Measurements from ENCODE around the gene TEX26.

TEX26 gene

GRCh38 chr13:30934803-30935202 lies 2.3 kb downstream of the TEX26 start:
- H3K4me1 ChIP-seq (ENCODE audit: control insufficient read depth, insufficient read depth, low read length), result no peaks in the 10 kb centered on the region
- H3K27ac ChIP-seq (ENCODE audit: low read length), result no peak overlapping the region
- no peak for DNase-seq (ENCODE audit: low read depth, low spot score)
- H3K27me3 ChIP-seq (ENCODE audit: control insufficient read depth, insufficient read depth, low read length), result peaks cover 2% of the 10 kb centered on the region; the same call in 1 of the 2 replicates
- WGBS (ENCODE audit: insufficient coverage, insufficient read length), result no CpG with 5 or more reads among the region's 3 CpGs
- no peaks in the 10 kb centered on the region for H3K36me3 ChIP-seq (ENCODE audit: control insufficient read depth, insufficient read depth, low read length)
- H3K4me3 ChIP-seq (ENCODE audit: low read length), result no peak overlapping the region
- no peaks in the 10 kb centered on the region; the same call in 1 of the 2 replicates for H3K9me3 ChIP-seq (ENCODE audit: control insufficient read depth, insufficient read depth, low read length)

DNA sequence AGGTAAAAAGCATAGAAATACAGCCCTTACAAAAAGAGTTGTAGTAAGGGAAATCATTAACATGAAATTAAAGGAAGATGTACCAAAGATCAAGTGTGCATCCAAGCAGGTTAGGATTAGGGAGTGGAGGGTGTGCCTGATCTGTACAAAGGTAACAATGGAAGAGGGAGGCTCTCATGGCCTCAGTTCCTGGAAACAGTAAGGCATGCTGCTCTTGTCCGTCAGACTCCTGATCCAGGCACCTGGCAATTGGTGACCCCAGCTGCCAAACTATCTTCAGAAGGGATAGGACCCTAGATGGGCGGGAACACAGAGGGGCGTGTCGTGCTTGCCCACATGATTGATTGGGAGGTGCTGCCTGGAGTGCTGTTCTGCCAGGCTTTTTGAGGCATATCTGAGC lies 4.5 kb downstream of the TEX26 start:
- Histone ChIP-seq H3K27me3 (ENCODE audit: control insufficient read depth, insufficient read depth, low read length) (peaks cover 2% of the 10 kb centered on the region; the same call in 1 of the 2 replicates), H3K4me1 (ENCODE audit: control insufficient read depth, insufficient read depth, low read length) (no peaks in the 10 kb centered on the region), H3K27ac (ENCODE audit: low read length) (no peak overlapping the region), H3K9me3 (ENCODE audit: control insufficient read depth, insufficient read depth, low read length) (no peaks in the 10 kb centered on the region; the same call in 1 of the 2 replicates), H3K36me3 (ENCODE audit: control insufficient read depth, insufficient read depth, low read length) (no peaks in the 10 kb centered on the region), H3K4me3 (ENCODE audit: low read length) (no peak overlapping the region)
- no peak for DNase-seq (ENCODE audit: low read depth, low spot score)
- WGBS (ENCODE audit: insufficient coverage, insufficient read length), result no CpG with 5 or more reads among the region's 4 CpGs

- no peaks in the 10 kb centered on the region for H3K4me1 ChIP-seq (ENCODE audit: control insufficient read depth, insufficient read depth, low read length)
- H3K9me3 ChIP-seq (ENCODE audit: control insufficient read depth, insufficient read depth, low read length), result no peaks in the 10 kb centered on the region
- WGBS (ENCODE audit: insufficient coverage, insufficient read length), result no CpG with 5 or more reads among the region's 3 CpGs
- no peaks in the 10 kb centered on the region for H3K27me3 ChIP-seq (ENCODE audit: control insufficient read depth, insufficient read depth, low read length)
- DNase-seq (ENCODE audit: low read depth, low spot score), result no peak
- H3K27ac ChIP-seq (ENCODE audit: low read length), result no peak overlapping the region
- H3K4me3 ChIP-seq (ENCODE audit: low read length), result no peak overlapping the region
- H3K36me3 ChIP-seq (ENCODE audit: control insufficient read depth, insufficient read depth, low read length), result no peaks in the 10 kb centered on the region
These were observed 11.4 kb downstream of the TEX26 start for GRCh38 chr13:30943881-30944280.

DNA sequence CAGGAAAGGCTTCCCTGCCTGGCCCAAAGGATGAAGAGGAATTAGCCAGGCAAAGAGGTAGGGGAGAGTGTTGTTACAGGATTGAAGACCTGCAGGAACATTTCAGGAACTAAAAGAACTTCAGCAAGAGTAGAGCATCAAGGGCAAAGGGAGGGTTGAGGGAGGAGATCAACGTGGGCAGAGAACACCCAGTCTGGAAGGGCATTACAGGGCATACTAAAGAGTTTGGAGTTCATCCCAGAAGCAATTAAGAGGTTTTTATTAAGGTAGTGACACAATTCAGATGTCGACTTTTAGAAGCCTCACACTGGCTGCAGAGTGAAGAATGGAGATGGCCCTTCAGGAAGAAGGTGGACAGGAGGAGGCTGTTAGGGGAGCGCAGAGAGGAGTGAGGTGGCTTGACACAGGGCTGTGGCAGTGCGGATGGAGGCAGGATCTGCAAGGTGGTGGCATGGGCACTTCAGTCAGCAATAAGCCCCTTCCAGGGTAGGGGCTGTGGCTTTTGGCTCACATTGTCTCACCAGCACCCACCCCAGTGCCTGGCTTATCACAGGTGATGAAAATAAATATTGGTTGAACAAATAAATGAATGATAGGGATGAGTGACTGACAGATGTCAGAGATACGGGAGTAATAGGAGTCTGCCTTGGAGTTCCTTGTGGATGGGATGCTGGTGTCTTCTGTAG lies 24.9 kb downstream of the TEX26 start:
- H3K4me1 ChIP-seq (ENCODE audit: control insufficient read depth, insufficient read depth, low read length), result no peaks in the 10 kb centered on the region
- no peaks in the 10 kb centered on the region; the same call in 1 of the 2 replicates for H3K27me3 ChIP-seq (ENCODE audit: control insufficient read depth, insufficient read depth, low read length)
- no CpG with 5 or more reads among the region's 5 CpGs for whole genome bisulfite sequencing (ENCODE audit: insufficient coverage, insufficient read length)
- no peak overlapping the region for H3K27ac ChIP-seq (ENCODE audit: low read length)
- H3K4me3 ChIP-seq (ENCODE audit: low read length), result no peak overlapping the region
- no peaks in the 10 kb centered on the region for H3K36me3 ChIP-seq (ENCODE audit: control insufficient read depth, insufficient read depth, low read length)
- no peaks in the 10 kb centered on the region for H3K9me3 ChIP-seq (ENCODE audit: control insufficient read depth, insufficient read depth, low read length)
- DNase-seq (ENCODE audit: low read depth, low spot score), result no peak

GRCh38 chr13:30959678-30960077 lies 27.2 kb downstream of the TEX26 start:
- DNase-seq (ENCODE audit: low read depth, low spot score), result no peak
- H3K4me3 ChIP-seq (ENCODE audit: low read length), result no peak overlapping the region
- H3K9me3 ChIP-seq (ENCODE audit: control insufficient read depth, insufficient read depth, low read length), result no peaks in the 10 kb centered on the region
- no peak overlapping the region for H3K27ac ChIP-seq (ENCODE audit: low read length)
- H3K27me3 ChIP-seq (ENCODE audit: control insufficient read depth, insufficient read depth, low read length), result no peaks in the 10 kb centered on the region; the same call in 1 of the 2 replicates
- H3K36me3 ChIP-seq (ENCODE audit: control insufficient read depth, insufficient read depth, low read length), result no peaks in the 10 kb centered on the region
- WGBS (ENCODE audit: insufficient coverage, insufficient read length), result no CpG with 5 or more reads among the region's 1 CpG
- no peaks in the 10 kb centered on the region for H3K4me1 ChIP-seq (ENCODE audit: control insufficient read depth, insufficient read depth, low read length)

DNA sequence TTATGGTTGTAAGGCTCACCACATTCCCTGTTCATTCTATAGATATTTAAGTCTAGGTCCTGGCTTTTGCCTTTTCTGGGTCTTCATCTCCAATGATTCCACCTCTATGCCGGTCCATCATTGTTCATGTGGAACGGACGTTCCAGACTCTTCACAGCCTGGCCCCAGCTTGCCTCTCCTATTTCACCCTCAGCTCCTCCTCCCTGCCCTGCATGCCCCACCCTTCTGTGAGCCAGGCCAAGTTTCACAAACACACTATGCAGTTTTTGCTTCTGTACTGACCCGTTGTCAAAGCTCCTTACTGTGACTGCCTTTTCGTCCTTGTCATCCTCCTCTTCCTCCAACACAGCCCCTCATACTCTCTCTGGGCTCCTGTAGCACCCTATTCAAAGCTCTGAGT lies 31.3 kb downstream of the TEX26 start:
- Histone ChIP-seq H3K27ac (ENCODE audit: low read length) (no peak overlapping the region), H3K4me1 (ENCODE audit: control insufficient read depth, insufficient read depth, low read length) (no peaks in the 10 kb centered on the region), H3K36me3 (ENCODE audit: control insufficient read depth, insufficient read depth, low read length) (no peaks in the 10 kb centered on the region), H3K4me3 (ENCODE audit: low read length) (no peak overlapping the region), H3K9me3 (ENCODE audit: control insufficient read depth, insufficient read depth, low read length) (peaks cover 3% of the 10 kb centered on the region), H3K27me3 (ENCODE audit: control insufficient read depth, insufficient read depth, low read length) (no peaks in the 10 kb centered on the region; the same call in 1 of the 2 replicates)
- no CpG with 5 or more reads among the region's 5 CpGs for WGBS (ENCODE audit: insufficient coverage, insufficient read length)
- no peak for DNase-seq (ENCODE audit: low read depth, low spot score)

DNA sequence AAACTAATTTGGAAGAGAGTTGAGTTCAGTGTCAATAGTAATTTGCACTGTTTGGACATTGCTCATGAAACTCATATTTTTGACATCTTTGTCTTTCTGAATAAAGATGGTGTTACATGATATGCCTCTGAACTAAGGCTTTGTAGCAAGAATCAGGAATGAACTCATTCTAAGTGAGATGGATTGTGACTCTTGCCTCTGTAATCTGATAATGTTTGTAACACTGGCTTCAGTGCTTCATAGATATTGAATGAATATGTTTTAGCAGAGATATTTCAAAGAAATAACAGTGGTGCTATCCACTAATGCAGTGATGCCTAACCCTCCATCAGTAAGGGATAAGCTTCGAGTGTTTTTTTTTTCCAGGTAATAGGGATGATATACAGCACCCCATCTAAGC lies 32.9 kb downstream of the TEX26 start:
- Histone ChIP-seq H3K4me3 (ENCODE audit: low read length) (no peak overlapping the region), H3K36me3 (ENCODE audit: control insufficient read depth, insufficient read depth, low read length) (no peaks in the 10 kb centered on the region), H3K27ac (ENCODE audit: low read length) (no peak overlapping the region), H3K9me3 (ENCODE audit: control insufficient read depth, insufficient read depth, low read length) (peaks cover 3% of the 10 kb centered on the region), H3K4me1 (ENCODE audit: control insufficient read depth, insufficient read depth, low read length) (no peaks in the 10 kb centered on the region), H3K27me3 (ENCODE audit: control insufficient read depth, insufficient read depth, low read length) (no peaks in the 10 kb centered on the region; the same call in 1 of the 2 replicates)
- no CpG with 5 or more reads among the region's 1 CpG for WGBS (ENCODE audit: insufficient coverage, insufficient read length)
- DNase-seq (ENCODE audit: low read depth, low spot score), result no peak

GRCh38 chr13:30966101-30966500 lies 33.6 kb downstream of the TEX26 start:
- peaks cover 3% of the 10 kb centered on the region for H3K9me3 ChIP-seq (ENCODE audit: control insufficient read depth, insufficient read depth, low read length)
- H3K27me3 ChIP-seq (ENCODE audit: control insufficient read depth, insufficient read depth, low read length), result no peaks in the 10 kb centered on the region; the same call in 1 of the 2 replicates
- no peaks in the 10 kb centered on the region for H3K36me3 ChIP-seq (ENCODE audit: control insufficient read depth, insufficient read depth, low read length)
- WGBS (ENCODE audit: insufficient coverage, insufficient read length), result no CpG with 5 or more reads among the region's 3 CpGs
- H3K4me3 ChIP-seq (ENCODE audit: low read length), result no peak overlapping the region
- H3K4me1 ChIP-seq (ENCODE audit: control insufficient read depth, insufficient read depth, low read length), result no peaks in the 10 kb centered on the region
- no peak overlapping the region for H3K27ac ChIP-seq (ENCODE audit: low read length)
- DNase-seq (ENCODE audit: low read depth, low spot score), result no peak

DNA sequence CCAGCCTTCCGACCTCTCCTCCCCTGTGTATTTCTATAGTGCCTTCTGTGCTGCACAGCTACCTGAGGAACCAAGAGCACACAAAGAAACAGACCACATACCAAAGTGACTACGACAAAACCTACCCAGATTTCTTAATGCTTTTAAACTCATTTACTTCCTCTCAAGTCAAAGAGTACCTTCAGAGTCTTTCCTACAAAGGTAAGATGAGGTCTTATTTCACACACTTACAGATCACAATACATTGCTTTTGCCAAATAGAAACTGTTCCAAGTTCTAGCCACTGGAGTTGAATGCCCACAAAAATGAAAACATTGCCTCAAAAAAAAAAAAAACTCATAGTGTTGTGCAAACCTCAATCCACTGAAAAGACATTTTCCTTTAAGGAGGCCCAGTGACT lies 36.4 kb downstream of the TEX26 start:
- Histone ChIP-seq H3K9me3 (ENCODE audit: control insufficient read depth, insufficient read depth, low read length) (peaks cover 3% of the 10 kb centered on the region), H3K4me1 (ENCODE audit: control insufficient read depth, insufficient read depth, low read length) (no peaks in the 10 kb centered on the region), H3K36me3 (ENCODE audit: control insufficient read depth, insufficient read depth, low read length) (no peaks in the 10 kb centered on the region), H3K27ac (ENCODE audit: low read length) (no peak overlapping the region), H3K27me3 (ENCODE audit: control insufficient read depth, insufficient read depth, low read length) (no peaks in the 10 kb centered on the region), H3K4me3 (ENCODE audit: low read length) (no peak overlapping the region)
- WGBS (ENCODE audit: insufficient coverage, insufficient read length), result no CpG with 5 or more reads among the region's 2 CpGs
- DNase-seq (ENCODE audit: low read depth, low spot score), result no peak

DNA sequence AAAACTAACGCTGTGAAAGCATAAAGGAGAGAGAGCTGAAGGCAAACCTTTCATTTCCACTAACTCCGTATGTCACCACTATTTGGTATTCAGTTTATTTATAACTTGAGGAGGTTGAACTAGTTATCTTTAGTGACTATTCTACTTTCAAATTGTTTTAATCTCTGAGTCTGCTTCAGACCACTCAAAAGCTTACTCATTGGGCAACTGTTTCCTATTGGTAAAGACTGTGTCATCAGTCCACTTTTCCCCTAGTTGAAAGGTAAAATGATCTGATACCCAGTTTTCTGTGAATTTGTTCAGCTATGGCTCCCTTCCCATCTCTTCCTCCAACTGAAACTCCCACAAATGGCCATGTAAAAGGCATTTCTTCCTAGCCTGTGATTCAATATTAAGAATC lies 39.1 kb downstream of the TEX26 start:
- DNase-seq (ENCODE audit: low read depth, low spot score), result no peak
- H3K27me3 ChIP-seq (ENCODE audit: control insufficient read depth, insufficient read depth, low read length), result no peaks in the 10 kb centered on the region
- no CpG with 5 or more reads among the region's 2 CpGs for WGBS (ENCODE audit: insufficient coverage, insufficient read length)

GRCh38 chr13:30972888-30973377 lies 40.5 kb downstream of the TEX26 start:
- no peak overlapping the region for H3K4me3 ChIP-seq (ENCODE audit: low read length)
- no peak overlapping the region for H3K27ac ChIP-seq (ENCODE audit: low read length)
- WGBS (ENCODE audit: insufficient coverage, insufficient read length), result no CpG with 5 or more reads among the region's 1 CpG

More for the DNA sequence above, 39.1 kb downstream of the TEX26 start:
- Histone ChIP-seq H3K4me1 (ENCODE audit: control insufficient read depth, insufficient read depth, low read length) (no peaks in the 10 kb centered on the region), H3K36me3 (ENCODE audit: control insufficient read depth, insufficient read depth, low read length) (no peaks in the 10 kb centered on the region), H3K4me3 (ENCODE audit: low read length) (no peak overlapping the region), H3K9me3 (ENCODE audit: control insufficient read depth, insufficient read depth, low read length) (peaks cover 3% of the 10 kb centered on the region), H3K27ac (ENCODE audit: low read length) (no peak overlapping the region)

More at GRCh38 chr13:30972888-30973377, 40.5 kb downstream of the TEX26 start:
- H3K4me1 ChIP-seq (ENCODE audit: control insufficient read depth, insufficient read depth, low read length), result no peaks in the 10 kb centered on the region
- DNase-seq (ENCODE audit: low read depth, low spot score), result no peak
- no peaks in the 10 kb centered on the region for H3K27me3 ChIP-seq (ENCODE audit: control insufficient read depth, insufficient read depth, low read length)
- H3K9me3 ChIP-seq (ENCODE audit: control insufficient read depth, insufficient read depth, low read length), result no peaks in the 10 kb centered on the region
- H3K36me3 ChIP-seq (ENCODE audit: control insufficient read depth, insufficient read depth, low read length), result no peaks in the 10 kb centered on the region

Measured in iPS DF 6.9 (cell line).